ENCODE results near the gene MITF.

MITF gene

DNA sequence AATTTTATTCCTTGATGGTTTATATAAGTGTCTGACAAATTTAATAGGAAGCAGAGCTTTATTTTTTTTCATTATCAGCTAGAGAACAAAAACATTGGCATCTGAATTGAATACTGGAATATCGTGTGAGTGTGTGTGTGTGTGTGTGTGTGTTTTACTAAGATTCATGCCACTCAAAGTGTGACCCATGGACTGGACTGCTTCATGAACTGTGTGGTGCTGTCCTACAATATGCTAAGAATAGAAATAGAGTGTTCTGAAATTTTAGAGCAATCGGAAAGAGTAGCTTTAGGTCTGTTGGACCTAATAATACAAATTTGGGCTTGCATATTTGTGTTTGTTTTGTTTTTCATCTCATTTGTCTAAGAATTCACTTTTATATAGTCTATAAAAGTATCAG lies 89.6 kb downstream of the MITF start:
- no peak for DNase-seq (ENCODE audit: insufficient read length, low spot score)
- no peak for FAIRE-seq

GRCh38 chr3:69830147-69830546 lies 90.9 kb downstream of the MITF start:
- DNase-seq (ENCODE audit: insufficient read length, low spot score) (no peak), FAIRE-seq (no peak)

DNA sequence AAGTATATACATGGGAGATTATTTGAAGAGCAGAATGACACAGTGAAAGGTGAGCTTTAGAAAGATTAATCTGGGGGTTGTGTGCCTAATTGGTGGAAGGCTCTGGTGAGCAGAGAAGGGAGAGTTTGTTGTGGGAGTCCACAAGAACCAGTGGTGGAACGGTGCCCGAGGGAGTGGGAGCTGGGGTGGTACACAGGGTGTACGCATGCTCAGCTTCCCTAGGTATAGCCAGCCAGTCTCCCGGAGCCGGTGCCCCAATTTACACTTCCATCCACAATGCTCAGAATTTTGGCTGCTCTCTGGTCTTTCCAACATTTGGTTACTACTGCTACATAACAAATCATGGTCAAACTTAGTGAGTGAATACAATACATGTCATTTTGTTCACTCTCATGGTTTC lies 92.5 kb downstream of the MITF start:
- no peak for DNase-seq (ENCODE audit: insufficient read length, low spot score)
- no peak for FAIRE-seq

- no peak for FAIRE-seq
Measured at GRCh38 chr3:69833591-69833990, 94.3 kb downstream of the MITF start.

DNA sequence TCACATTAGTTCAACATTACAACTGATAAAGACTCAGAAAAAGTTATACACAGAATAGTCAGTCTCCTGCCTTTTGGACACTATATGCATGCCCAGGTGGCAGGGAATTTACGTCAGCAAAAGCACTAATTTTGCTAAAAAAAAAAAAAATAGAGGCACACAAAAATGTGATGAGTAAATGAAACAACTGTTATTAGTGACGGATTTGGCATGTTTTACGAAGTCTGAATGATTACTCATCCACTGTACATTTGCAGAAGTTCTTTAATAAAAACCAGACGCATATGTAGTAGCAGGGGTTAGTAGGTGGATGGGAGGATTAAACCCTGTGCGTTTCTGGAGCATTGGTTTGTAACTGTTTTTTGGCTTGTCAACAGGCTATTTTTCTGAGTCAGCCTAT lies 99.0 kb downstream of the MITF start:
- DNase-seq (ENCODE audit: insufficient read length, low spot score) (no peak), FAIRE-seq (no peak)

More at GRCh38 chr3:69833591-69833990, 94.3 kb downstream of the MITF start:
- no peak for DNase-seq (ENCODE audit: insufficient read length, low spot score)

GRCh38 chr3:69838696-69839515 lies 99.6 kb downstream of the MITF start:
- no peak for FAIRE-seq
- DNase-seq (ENCODE audit: insufficient read length, low spot score), result no peak

- DNase-seq (ENCODE audit: insufficient read length, low spot score), result no peak
- no peak for FAIRE-seq
Measured at GRCh38 chr3:69842351-69842750, 103.1 kb downstream of the MITF start.

GRCh38 chr3:69842789-69843188 lies 103.5 kb downstream of the MITF start:
- FAIRE-seq, result no peak
- no peak for DNase-seq (ENCODE audit: insufficient read length, low spot score)

GRCh38 chr3:69844706-69845105 lies 105.4 kb downstream of the MITF start:
- no peak for DNase-seq (ENCODE audit: insufficient read length, low spot score)
- FAIRE-seq, result no peak

DNA sequence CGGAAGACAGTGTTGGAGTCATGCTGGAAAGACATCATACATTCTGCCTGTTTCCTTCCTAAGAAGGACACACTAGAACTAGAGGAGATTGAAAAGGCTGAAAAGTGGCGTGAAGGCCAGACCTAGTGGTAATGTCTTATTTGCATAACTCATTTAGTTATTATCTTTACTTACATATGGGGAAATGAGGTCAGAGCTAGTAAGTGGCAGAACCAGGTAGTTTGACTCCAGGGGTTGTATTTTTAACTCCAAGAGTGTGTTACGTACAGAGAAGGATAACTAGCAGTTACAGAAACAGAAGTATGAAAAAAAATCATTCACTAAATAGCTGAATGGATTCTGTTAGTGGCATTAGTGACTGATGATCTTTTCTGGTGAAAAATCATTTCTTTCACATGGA lies 108.0 kb downstream of the MITF start:
- FAIRE-seq, result no peak

DNA sequence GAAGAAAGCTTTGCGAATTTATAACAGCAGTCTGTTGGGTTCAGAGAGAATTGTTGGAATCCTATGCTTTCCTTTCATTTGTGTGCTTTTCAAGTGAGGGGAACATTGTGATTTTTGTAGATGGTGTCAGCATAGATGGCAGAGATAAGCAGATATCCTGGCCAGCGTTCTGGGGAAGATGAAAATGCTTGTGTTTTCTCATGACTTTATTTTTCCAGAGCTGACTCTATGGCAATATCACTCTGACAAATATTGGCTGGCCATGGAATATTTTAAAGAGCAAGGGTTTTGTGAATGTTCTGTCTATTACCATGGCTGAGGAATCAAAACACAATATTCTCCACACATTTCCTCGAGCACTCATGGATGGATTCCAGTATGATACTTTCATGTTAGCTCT lies 108.8 kb downstream of the MITF start:
- DNase-seq (ENCODE audit: insufficient read length, low spot score) (no peak), FAIRE-seq (no peak)

More for the DNA sequence above, 108.0 kb downstream of the MITF start:
- no peak for DNase-seq (ENCODE audit: insufficient read length, low spot score)

DNA sequence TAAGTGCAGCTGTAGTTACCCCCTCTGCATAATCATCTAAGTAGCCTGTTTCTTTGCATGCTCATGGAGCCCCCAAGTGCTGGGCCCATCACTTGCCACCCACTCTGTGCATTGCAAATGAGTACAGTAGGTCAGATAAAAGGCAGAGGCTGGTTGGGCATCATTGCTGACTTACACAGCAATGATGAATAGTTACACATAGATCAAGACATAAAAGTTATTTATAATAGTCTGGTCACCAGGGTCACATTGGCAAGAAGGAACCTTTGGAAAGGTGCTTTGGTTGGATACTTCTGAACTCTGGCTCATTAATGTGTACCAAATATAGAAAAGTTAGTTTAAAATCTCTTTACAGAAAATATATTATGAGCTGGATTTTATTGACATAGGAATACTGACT lies 111.6 kb downstream of the MITF start:
- DNase-seq (ENCODE audit: insufficient read length, low spot score) (no peak), FAIRE-seq (no peak)

DNA sequence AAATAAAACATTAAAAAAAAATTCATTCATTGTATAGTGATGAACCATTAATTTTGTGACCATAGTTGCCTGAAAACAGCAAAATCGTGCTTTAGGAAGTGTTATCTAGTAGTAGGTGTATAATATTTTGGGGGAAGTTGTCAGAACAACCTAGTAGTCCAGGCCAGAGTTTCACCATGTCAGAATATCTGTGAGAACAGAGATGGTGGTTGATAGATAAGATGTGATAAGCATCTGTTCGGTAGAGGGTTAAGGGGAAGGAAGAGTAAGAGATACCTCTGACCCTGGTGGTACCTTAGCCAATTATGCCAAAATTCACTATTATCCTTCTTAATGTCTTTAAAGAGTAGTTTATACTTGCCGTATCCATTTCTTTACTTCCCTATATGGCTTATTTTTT lies 113.8 kb downstream of the MITF start:
- DNase-seq (ENCODE audit: insufficient read length, low spot score) (no peak), FAIRE-seq (no peak)

- DNase-seq (ENCODE audit: insufficient read length, low spot score), result no peak
- FAIRE-seq, result no peak
Measured at GRCh38 chr3:69855436-69856162, 116.3 kb downstream of the MITF start.

- FAIRE-seq (no peak), DNase-seq (ENCODE audit: insufficient read length, low spot score) (no peak)
Measured at GRCh38 chr3:69856965-69857705, 117.9 kb downstream of the MITF start.

DNA sequence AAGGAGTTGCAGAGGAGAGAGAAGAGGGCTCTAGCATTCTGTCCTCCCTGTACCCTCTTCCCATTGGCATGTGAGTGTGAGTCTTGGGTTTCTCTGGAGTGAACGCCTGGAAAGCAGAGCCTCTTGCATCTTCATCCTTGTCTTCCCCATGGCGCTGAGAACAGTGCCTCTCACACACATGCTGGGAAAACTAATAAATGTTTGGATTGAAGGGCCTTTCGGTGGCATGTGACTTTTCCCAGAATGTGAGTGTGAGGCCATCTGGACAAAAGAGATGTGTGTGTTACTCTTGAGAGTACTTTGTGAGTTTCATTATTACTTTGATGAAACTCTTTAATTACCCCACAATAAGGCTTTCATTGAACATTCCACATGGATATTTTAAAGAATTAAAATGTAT lies 122.3 kb downstream of the MITF start:
- DNase-seq (ENCODE audit: insufficient read length, low spot score) (no peak), FAIRE-seq (no peak)

DNA sequence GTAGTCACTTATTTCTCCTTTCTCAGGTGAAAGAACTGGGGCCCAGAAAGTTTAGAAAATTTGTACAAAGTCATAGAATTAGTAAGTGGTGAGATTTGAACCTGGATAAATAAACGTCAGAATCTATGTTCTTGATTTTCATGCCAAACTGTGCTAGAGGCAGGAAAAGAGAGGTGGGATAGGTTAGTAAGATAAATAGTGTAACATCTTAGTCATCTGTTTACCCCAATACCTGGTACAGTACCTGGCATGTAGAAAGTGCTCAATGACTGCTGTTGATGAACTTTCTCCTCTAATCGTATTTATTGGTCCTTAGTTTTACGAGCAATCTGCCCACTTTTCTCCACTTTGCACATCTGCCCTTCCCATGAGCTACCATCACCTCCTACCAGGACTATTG lies 124.9 kb downstream of the MITF start:
- DNase-seq (ENCODE audit: insufficient read length, low spot score) (no peak), FAIRE-seq (no peak)

- DNase-seq (ENCODE audit: insufficient read length, low spot score) (no peak), FAIRE-seq (no peak)
Measured at GRCh38 chr3:69864766-69865165, 125.5 kb downstream of the MITF start.

- no peak for DNase-seq (ENCODE audit: insufficient read length, low spot score)
- no peak for FAIRE-seq
Measured at GRCh38 chr3:69865925-69866679, 126.8 kb downstream of the MITF start.

- no peak for FAIRE-seq
- no peak for DNase-seq (ENCODE audit: insufficient read length, low spot score)
Measured at GRCh38 chr3:69866988-69867720, 127.9 kb downstream of the MITF start.
